HG03520 (cell line): Measurements from ENCODE around the gene GARIN3.
"Not testable (repeated sequence)": the region's sequence is repeated elsewhere in the genome, so short reads cannot be mapped to it uniquely, and the experiment has no call there.

Experiments used
- ATAC-seq: cut with Tn5 transposase; IDR thresholded peaks from one replicate; pipeline ENCODE4 v1.9.1; 2021; ENCODE audit warnings: mild to moderate bottlenecking, moderate library complexity; ENCODE audit not compliant: unreplicated experiment

The GARIN3 gene

DNA sequence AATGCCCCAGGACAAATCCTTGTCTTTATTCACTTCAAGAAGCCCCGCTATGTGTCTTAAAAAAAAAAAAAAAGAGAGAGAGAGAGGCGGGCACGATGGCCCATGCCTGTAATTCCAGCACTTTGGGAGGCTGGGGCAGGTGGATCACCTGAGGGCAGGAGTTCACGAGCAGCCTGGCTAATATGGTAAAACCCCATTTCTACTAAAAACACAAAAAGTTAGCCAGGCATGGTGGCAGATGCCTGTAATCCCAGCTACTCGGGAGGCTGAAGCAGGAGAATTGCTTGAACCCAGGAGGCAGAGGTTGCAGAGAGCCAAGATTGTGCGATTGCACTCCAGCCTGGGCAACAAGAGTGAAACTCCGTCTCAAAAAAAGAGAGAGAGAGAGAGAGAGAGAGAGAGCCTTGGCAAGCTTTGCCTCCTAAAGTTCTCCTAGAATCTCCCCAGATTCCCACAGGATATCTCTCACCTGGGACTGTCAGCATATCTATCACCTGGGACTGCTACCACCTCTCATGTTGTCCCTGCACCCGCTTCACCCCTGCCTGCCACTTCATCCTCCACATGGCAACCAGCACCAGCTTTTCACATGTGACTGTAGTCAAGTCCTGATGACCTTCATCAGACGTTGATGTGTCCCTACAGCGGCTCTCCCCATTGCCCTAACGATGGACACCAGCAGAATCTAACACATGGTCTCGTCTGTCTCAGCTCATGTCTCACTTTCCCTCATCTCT, 20.4 kb upstream of the GARIN3 start:
- no peak for ATAC-seq

DNA sequence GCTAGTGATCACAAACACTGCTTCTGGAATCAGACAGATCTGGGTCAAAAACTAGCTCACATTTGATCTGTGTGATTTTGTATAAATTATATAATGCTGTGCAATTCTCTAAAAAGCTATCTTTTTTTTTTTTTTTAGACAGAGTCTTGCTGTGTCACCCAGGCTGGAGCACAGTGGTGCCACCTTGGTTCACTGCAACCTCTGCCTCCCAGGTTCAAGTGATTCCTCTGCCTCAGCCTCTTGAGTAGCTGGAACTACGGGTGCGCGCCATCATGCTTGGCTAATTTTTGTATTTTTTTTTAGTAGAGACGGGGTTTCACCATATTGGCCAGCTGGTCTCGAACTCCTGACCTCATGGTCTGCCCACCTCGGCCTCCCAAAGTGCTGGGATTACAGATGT, 19.1 kb upstream of the GARIN3 start:
- ATAC-seq: not testable (repeated sequence)

DNA sequence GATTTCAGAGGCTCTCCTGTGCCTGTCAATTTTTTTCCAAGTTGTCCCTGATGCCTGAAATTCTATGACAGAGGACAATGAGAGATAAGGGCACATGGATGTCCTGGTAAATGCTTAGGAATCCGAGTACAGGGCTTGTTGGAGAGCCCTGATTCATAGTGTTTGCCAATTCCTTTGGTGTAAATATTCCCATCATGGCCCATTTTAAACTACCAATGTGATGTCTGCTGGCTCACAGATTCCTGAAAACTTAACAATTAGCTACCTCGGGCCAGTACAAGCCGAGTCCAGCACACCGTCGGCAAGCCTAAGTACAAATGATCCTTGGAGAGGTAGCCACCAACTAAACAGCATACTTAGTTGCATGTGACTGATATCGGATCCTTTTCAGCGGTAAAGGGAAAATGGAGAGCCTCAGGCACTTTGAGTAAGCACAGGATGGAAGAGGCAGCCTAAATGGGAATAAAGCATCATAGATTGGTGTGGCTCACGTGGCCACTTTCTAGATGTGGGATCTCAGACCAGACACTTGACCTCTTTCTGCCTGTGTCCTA, 18.1 kb upstream of the GARIN3 start:
- no peak for ATAC-seq

DNA sequence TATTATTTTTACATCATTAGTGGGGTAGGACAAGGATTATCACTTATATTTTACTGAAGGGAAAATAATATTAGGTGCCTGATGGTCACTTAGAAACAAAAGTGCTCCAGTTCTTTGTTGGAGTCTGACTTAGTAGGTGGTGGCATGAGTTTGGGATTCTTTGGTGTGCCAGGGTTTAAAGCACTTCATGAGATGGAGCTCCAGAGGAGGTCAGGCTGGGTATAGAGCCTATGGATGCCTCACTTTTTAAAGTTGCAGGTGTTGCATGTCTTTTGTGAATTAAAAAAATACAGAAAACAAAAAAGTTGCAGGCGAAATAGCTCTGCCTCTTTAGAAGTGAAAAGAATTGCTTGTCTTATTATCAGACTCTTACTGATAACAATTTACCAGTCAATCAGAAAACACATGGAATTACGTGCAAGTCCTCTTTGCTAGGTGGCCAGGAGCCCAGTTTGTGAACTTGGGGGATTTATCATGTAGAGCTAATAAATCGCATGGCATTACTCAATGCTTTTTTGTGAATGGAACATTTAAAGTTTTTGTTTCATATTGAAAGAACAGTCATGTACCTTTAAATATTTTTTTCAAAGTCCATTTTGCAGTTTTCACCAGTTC, 16.2 kb upstream of the GARIN3 start:
- ATAC-seq: no peak

DNA sequence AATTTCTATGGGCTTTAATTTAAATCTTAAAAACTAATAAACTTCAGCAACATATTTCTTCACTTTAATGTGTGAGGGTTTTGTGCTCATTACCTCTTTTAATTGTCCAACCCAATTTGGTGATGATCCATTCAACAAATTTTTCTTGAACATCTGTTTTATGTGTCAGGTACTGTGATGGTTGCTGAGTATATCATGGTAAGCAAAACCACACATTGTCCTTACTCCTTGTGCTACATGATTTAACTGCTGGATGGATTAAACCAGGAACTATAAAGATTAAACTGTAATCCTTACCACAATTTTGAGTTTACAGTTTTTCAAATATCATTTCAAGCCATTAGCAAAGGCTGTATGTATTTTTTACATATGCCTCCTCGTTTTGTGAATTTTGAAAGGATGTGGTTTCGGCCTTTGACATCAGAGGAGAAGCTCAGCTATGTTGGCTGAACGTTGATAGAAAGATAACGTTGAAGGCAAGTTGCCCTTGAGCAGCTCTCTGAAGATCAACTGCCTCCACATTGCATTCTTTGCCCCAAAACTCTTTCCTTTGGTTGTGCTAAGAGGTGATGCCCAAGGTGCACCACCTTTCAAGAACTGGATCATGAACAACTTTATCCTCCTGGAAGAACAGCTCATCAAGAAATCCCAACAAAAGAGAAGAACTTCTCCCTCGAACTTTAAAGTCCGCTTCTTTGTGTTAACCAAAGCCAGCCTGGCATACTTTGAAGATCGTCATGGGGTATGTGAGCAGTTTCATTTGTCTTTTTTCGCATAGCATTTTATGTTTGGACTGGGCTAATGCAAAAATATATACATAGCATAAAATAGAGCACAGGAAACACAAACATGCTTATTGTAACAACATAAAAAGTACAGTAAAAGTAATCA, 14.6 kb upstream of the GARIN3 start, which contains the start of gene ITK:
Gene ITK (plus strand): TSS at position 467 of the 891 bp plus-strand sequence. CDS start 138 bp downstream, at position 605.
- no peak for ATAC-seq

DNA sequence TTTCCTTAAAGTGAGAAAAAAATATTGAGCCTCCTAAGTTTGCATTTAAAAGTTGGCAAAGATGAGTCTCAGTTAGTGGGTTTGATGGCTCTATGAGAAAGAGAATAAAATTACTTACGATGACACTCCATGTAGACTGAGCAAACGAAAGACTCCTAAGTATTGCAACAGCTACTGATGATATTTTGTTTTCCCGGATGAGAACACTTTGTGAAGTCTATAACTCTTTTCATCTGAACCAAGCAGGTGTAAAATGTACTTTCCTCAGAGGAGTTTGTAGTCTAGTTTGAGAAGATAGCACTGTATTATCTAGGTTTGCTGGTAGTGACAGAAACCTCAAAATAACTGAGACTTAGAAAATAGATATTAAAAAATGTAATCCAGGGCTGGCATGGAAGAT, 12.9 kb upstream of the GARIN3 start:
- no peak for ATAC-seq

DNA sequence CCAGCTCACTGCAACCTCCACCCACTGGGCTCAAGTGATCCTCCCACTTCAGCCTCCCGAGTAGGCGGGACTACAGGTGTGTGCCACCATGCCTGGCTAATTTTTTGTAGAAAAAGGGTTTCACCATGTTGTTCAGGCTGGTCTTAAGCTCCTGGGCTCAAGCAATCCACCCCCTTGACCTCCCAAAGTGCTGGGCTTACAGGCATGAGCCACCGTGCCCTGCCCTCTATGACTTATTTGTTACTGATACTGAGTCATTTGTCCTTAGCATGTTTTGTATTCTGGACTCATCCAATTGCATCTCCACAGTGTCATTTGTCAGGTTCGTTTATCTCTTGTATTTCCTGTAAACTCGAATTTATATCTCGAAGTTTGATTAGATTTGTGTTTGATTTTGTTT, 11.9 kb upstream of the GARIN3 start:
- no peak for ATAC-seq

DNA sequence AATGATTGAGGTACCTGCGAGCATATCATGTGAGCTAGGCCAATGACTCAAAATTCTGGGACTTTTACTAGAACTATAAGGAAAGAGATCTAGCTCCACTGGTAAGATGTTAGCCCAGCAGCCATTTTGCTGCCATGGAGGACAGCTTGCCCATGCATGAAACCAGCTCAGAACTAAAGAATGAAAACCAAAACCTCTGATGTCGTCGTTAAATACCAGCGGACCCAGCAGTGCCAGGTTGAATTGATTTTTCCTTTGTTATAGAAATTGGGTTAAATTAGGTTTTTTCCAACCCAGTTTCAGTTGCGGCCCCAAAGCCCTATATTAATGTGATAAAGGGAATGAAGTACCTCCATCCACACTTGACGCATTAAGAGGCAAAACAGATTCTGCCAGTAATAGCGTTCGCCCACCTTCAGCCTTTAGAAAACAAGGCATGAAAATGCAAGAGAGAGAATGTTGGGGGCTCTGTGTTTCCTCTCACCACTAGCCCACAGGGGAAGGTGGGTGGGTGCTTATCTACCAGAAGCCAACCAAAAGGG, 9.1 kb upstream of the GARIN3 start:
- no peak for ATAC-seq

DNA sequence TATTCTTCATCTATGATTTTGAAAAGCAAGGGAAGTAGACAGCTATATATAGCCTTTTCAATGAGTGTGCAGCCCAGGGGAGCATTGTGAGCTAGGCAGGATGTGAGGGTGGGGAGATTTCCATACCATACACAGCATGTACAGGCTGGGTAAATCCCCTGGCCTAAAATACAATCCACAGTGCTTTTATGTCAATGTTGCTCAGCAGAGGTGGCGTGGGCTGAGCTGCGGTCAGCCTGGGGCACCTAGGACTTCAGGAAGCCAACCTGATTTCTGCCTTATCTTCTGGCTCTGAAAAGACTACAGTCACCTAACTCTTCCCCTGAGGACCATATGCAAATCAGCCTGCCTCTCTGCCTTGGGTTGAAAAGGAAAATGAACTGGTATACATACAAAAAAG, 6.3 kb upstream of the GARIN3 start:
- ATAC-seq: peak; percentile 96

DNA sequence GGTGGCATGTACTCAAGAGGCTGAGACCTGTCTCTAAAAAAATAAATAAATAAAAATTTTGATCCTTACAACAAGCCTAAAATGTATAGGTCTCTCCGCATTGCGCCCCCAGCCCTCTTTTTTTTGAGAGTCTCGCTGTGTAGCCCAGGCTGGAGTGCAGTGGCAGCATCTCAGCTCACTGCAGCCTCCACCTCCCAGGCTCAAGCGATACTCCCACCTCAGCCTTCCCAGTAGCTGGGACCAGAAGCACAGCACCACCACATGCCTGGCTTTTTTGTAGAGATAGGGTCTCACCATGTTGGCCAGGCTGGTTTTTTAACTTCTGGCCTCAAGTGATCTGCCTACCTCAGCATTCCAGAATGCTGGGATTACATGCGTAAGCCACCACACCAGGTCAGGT, 2.2 kb upstream of the GARIN3 start:
- ATAC-seq: no peak

DNA sequence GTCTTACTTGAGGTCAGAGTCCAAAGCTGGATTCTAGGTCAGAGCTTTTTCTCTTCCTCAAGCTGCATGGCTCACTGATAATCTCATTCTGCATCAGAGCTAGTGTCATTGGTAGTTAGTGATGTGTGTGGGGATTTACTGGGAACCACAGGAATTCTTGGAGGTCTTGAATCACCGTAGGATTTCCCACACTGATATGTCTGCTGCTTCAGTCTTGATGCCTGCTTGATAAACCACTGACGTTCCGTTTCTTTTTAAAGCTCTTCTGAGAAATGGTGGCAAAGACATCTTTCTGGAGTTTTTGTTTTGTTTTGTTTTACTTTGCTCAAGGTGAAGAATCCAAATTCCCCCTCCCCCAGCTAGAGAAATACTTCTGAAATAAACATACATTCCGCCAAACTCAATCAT, 1.2 kb upstream of the GARIN3 start:
- ATAC-seq: no peak

DNA sequence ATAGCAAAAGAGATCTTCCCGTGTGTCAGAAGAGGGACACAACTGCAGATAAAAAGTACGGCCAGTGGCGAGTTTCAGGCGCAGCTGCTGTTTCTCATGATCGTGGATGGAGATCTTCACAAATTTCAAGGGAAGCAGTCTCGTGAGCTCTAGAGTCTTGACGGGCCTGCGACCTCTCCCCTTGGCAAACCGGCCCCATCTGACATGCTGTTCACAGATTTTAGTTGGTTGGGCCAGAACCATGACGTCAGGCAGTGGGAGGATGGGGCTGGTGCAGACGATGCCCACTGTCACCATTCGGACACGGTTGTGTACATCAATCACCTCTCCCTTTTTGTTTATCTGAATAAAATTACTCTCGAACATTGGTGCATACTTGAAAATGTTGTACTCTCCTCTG, 396 bp downstream of the GARIN3 start:
- no peak for ATAC-seq

DNA sequence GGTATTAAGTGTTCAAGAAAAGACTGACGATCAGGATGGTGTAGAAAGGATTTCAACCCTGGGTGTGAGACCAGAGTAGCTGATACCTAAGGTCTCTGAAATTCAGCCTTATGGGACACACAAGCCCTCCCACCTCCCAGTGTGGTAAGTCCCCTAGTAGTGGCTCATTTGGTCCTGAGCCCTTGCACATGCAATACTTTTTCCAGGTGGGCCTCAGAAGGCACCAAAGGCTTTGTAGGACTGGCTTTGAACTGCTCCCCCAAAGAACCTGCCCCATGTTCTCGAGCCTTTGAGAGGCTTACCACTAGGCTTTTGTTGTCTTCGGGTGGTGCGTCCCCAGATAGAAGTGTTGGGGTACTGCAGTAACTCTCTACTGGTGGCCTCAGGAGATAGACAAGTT, 803 bp downstream of the GARIN3 start:
- no peak for ATAC-seq

DNA sequence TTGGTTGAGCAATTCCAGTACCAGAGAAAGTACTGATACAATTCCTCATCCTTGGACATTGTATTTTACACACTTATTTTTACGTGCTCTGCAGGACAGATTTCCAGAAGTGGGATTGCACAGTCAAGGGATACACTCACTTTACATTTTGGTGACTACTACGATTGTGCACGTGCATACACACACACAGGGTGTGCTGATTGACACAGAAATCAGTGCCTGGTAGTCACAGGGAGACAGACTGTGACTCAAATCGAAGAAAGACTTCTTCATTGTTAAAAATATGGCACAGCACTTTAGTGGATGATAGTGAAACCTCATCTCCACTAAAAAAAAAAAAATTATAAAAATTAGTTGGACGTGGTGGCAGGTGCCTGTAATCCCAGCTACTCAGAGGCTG, 1.5 kb downstream of the GARIN3 start:
- ATAC-seq: no peak

DNA sequence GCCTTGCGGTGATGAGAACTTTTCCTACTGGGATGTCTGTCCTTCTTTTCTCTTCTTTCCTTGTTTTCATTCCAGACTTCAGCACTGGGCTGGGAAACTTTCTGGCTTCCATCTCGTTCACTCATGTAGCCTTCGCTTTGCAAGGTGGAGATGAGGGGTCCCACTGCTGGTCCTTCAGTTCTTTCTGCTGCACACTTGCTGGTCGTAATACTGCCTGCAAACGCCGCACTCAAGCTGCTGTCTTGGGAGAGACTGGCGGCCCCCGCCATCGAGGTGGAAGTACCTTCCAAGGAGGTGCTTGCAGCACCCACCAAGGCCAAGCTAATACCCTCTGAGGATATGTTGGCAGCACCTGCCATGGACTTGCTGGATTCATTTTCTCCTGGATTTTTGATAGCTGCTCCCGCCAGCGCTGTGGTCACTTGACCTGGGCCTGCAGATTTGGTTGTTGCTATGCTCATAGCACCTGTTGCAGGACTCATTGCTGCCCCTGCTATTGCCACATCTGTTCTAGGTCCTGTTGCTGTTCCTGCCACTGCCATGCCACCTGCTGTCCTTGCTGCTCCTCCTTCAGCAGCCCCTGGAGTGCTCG, 3.0 kb downstream of the GARIN3 start:
- ATAC-seq: no peak

DNA sequence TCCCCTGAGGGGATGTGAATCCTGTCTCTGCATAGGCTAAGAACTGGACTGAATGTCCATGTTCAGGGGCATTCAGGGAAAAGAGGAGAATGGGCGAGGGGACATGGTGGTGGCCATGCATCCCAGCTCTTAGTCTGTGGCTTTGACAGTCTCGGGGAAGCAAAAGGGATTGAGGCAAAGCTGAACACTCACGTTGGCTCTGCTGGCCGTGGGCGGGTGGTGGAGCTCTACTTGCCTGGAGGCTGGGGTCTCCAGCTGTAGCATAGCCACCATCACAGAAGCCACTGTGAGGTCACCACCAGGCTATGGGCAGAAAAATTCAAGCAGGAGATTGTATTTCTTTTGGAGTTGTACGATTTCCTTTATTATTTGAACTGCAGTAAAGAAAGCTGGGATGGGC, 4.1 kb downstream of the GARIN3 start:
- no peak for ATAC-seq

DNA sequence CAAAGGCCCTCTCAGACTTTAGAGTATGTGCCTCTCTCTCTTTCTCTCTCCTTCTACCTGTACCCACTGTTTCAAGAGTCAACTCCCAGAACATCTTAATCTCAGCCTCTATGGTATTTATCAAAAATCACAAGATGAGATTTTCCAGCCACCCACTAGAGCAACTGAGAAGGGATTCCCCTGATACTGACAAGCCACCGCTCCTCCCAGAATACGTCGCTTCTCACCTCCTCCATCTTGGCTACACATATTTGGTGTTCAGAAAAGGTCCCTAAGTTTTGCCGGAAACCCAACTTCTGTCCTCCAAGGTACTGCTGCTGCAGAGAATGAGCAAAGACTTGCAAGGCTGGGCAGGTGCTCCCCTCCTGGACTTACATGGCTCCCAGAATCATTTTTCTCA, 6.1 kb downstream of the GARIN3 start:
- no peak for ATAC-seq

DNA sequence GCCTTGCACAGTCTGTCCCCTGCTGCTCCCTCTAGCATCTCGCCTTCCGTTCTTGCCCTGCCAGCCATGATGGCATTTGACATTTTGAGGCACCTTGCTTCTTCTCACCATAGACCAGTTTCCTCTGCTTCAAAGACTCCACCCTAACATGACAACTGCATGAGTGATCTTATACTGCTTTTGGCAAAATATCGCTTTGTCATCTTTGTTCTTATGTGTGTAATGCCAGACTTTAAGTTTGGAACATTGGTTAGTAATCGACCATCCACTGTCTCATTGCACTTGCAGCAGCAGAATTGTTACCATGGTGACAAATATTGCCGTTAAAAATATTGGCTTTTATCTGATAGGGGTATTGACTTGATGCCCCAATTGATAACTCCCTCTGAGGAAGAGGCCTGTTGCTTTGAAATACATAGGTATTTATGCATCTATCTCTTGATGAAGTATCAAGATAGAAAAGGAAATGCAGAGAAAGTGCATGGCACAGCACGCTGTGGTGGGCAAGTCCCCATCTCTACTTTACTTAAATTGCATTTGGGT, 6.8 kb downstream of the GARIN3 start:
- ATAC-seq: no peak

DNA sequence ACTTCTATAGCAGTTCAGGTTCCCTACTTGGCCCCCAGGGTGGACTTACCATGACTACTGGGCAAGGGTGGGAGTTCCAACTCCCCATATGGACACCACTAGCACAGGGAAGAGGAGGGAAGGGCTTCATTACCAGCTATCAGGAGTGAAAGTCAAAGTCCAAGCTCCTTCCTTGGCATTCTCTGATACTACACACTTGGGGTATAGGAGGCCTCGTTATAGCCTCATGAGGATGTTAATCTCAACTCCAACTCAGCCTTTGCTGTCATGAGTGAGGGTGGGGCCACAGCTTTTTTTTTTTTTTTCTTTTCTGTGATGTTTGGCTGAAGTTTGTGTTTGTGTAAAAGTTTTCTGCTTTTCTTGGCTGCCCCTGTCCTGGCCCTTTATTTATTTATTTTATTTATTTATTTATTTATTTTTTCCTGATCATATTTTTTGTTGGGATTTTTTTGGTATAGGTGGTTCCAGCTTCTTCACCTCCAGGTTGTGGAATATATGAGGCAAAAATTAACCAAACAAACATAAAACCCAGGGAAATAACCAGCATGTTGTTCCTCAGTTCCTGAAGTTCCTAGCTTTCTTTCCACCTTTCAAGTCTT, 8.7 kb downstream of the GARIN3 start:
- no peak for ATAC-seq

DNA sequence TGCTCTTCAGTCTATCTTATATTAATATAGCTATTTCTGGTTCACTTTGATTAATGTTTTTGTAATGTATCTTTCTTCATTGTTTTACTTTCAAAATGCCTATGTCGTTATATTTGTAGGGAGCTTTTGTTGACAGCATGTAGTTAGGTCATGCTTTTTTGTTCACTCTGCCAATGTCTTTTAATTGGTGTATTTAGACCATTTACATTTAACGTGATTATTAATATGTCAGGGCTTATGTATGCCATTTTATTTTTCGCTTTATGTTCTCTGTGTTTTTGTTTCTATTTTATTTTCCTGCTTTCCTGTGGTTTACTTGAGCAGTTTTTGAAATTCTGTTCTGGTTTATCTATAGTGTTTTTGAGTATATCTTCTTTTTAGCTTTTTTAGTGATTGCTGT, 10.8 kb downstream of the GARIN3 start:
- no peak for ATAC-seq
